Mesodermal cell (in vitro differentiated cells): ENCODE data around the gene FHIT.

Source experiments
- H3K27ac ChIP-seq: 2 replicates; pipeline ENCODE4 v1.7.0; 2013; ENCODE audit warnings: mild to moderate bottlenecking, low read depth, low read length, moderate library complexity; ENCODE audit not compliant: severe bottlenecking
- H3K36me3 ChIP-seq: 2 replicates; pipeline ENCODE4 v1.7.1; 2013; ENCODE audit warnings: mild to moderate bottlenecking, low read length, moderate library complexity; ENCODE audit not compliant: control insufficient read depth, insufficient read depth
- H3K4me1 ChIP-seq: one replicate; pipeline ENCODE4 v1.7.1; 2013; ENCODE audit warnings: mild to moderate bottlenecking, low read length; ENCODE audit not compliant: insufficient read depth, control insufficient read depth, poor library complexity, severe bottlenecking
- H3K4me3 ChIP-seq: 2 replicates; pipeline ENCODE4 v1.7.0; 2013; ENCODE audit warnings: low read length, control low read depth, mild to moderate bottlenecking; ENCODE audit not compliant: insufficient read depth, poor library complexity, severe bottlenecking; ENCODE audit errors: extremely low read depth
- H3K9me3 ChIP-seq: 2 replicates; pipeline ENCODE4 v1.7.1; 2013; ENCODE audit warnings: mild to moderate bottlenecking, low read length, moderate library complexity; ENCODE audit not compliant: control insufficient read depth
- WGBS, 2 experiments: methylation state at CpG; one replicate each; pipeline ENCODE4 v1.1.5; 2013; ENCODE audit warnings: missing lambda C conversion rate in 2 of 2; ENCODE audit not compliant: insufficient coverage in 2 of 2; 5-methylcytosine and 5-hydroxymethylcytosine counted together

The FHIT gene

GRCh38 chr3:59990915-59991314 lies 1260.3 kb downstream of the FHIT start:
- 100% methylated on average over 1 of the region's 2 CpGs; no CpG with 5 or more reads in 1 of the 2 experiments for WGBS, 2 experiments
- H3K4me3 ChIP-seq = no peak overlapping the region
- H3K4me1 ChIP-seq = no peaks in the 10 kb centered on the region
- no peak overlapping the region for H3K27ac ChIP-seq
- no peaks in the 10 kb centered on the region for H3K36me3 ChIP-seq
- H3K9me3 ChIP-seq = no peaks in the 10 kb centered on the region

DNA sequence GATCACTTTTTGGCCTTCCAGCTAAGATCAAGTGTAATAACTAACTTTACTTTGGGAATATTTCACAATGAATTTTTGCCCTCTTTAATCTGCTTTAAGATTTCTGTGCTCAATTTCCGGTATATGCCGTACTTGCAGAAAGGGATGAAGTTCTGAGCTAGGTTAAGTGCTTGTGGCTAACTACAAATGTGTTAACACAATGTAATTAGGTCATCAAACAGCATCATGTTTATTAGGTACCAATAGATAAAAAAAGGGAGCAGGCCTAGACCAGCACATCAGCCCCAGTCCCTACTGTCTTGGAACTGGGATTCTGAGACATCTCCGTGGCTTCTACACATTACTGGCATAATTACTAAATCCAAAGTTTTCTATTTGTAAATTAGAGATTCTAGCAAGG lies 1268.7 kb downstream of the FHIT start:
- Histone ChIP-seq H3K27ac (no peak overlapping the region), H3K4me1 (no peaks in the 10 kb centered on the region), H3K9me3 (no peaks in the 10 kb centered on the region), H3K36me3 (no peaks in the 10 kb centered on the region), H3K4me3 (no peak overlapping the region)
- WGBS, 2 experiments = 80% methylated on average over 2 of the region's 3 CpGs; no CpG with 5 or more reads in 1 of the 2 experiments

GRCh38 chr3:59981377-59981776 lies 1269.9 kb downstream of the FHIT start:
- H3K4me3 ChIP-seq = no peak overlapping the region
- no peak overlapping the region for H3K27ac ChIP-seq
- H3K4me1 ChIP-seq = no peaks in the 10 kb centered on the region
- H3K9me3 ChIP-seq = no peaks in the 10 kb centered on the region
- 92 to 100% methylated on average over 1 of the region's 6 CpGs for WGBS, 2 experiments
- no peaks in the 10 kb centered on the region for H3K36me3 ChIP-seq

GRCh38 chr3:59980576-59980975 lies 1270.7 kb downstream of the FHIT start:
- Histone ChIP-seq H3K36me3 (no peaks in the 10 kb centered on the region), H3K4me3 (no peak overlapping the region), H3K4me1 (no peaks in the 10 kb centered on the region), H3K27ac (no peak overlapping the region), H3K9me3 (no peaks in the 10 kb centered on the region)
- WGBS, 2 experiments = no CpG with 5 or more reads among the region's 2 CpGs

- WGBS, 2 experiments = 86 to 100% methylated on average over 1 to 3 of the region's 6 CpGs
- no peaks in the 10 kb centered on the region for H3K36me3 ChIP-seq
- no peak overlapping the region for H3K27ac ChIP-seq
- no peak overlapping the region for H3K4me3 ChIP-seq
- no peaks in the 10 kb centered on the region for H3K4me1 ChIP-seq
- no peaks in the 10 kb centered on the region for H3K9me3 ChIP-seq
Observed at GRCh38 chr3:59979542-59979941, 1271.7 kb downstream of the FHIT start.

DNA sequence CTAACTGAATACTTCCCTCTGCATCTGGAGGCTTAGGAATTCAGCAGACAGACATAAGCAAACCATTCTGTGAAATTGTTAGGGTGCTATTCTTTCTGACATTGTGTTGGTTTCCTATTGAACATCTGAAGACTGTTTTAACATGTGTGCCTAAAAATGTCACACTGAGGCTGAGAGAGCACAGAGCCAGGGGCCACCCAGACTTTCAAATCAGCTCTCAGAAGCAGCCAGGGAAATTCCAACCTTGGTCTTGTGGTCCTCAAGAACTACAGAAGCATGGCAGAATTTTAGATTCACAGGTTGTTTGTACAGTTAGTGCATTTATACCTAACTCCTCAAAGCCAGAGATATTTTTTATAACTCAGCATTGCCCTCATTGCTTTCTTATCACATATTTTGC lies 1272.3 kb downstream of the FHIT start:
- Histone ChIP-seq H3K36me3 (no peaks in the 10 kb centered on the region), H3K4me1 (no peaks in the 10 kb centered on the region), H3K9me3 (no peaks in the 10 kb centered on the region), H3K27ac (no peak overlapping the region), H3K4me3 (no peak overlapping the region)

DNA sequence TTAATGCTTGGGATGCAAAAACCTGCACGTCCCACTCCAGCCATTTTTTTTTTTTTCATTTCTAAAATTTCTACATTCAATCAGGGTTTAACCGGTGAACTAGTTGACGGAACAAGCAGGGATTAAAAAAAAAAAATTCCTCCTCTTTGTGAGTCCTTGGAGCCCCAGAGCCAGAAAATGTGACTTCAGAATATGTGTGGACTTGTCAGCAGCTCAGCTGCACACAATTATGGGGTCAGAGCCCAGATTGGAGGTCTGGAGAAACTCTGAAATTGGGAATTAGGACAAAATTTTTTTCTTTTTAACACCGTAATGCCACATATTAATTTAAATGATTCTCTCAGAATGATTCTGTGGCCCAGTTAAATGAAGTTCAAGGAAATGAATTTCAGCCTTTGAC lies 1280.5 kb downstream of the FHIT start:
- Histone ChIP-seq H3K4me1 (no peaks in the 10 kb centered on the region), H3K36me3 (no peaks in the 10 kb centered on the region), H3K4me3 (no peak overlapping the region), H3K27ac (no peak overlapping the region), H3K9me3 (no peaks in the 10 kb centered on the region)
- WGBS, 2 experiments = 83 to 100% methylated on average over 1 of the region's 4 CpGs

DNA sequence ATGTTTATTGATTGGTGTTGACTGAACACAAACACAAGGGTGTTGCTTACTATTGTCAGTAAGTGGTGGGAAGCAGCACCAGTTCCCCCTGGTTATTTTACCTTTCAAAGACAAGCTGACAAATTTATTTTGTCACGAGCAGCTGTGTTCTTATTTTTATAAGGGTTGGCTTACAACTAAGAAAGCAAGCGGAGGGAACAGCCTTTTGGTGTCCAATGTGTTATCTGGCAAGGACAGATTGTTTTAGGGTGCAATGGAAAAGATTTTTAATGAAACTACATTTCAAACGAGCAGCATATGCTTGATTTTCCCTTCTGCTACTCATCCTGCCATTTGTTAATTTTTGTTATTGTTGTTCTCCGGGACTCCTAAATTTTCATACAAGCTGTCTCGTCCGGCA lies 1280.9 kb downstream of the FHIT start:
- no peaks in the 10 kb centered on the region for H3K36me3 ChIP-seq
- H3K4me1 ChIP-seq = no peaks in the 10 kb centered on the region
- H3K27ac ChIP-seq = no peak overlapping the region
- WGBS, 2 experiments = 89 to 100% methylated on average over 3 to 4 of the region's 6 CpGs
- H3K4me3 ChIP-seq = no peak overlapping the region
- no peaks in the 10 kb centered on the region for H3K9me3 ChIP-seq

DNA sequence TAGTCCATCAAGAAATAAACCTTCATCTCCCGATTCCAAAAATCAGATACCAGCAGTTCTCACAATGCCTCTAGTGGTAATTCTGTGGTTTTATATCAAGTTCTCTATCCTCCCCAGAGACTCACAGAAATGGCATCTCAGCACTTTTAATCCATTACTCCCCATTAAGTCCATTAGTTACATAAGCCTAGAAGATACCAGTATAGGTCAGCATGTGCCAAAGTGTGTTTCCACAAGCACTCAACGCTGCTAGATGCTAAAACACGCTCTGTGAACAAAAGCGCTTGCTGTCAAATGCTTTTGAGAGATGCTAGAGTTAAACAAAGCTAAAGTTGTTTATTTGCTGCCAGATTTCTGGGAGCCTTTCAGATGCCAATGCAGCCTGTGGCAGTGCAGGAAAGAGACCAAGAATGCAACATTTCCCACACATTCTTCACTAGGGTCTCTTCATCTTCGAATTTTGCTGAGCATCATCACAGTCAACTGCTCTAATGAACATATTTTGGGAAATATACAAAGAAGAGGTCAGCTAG lies 1282.7 kb downstream of the FHIT start:
- Histone ChIP-seq H3K27ac (no peak overlapping the region), H3K36me3 (no peaks in the 10 kb centered on the region), H3K9me3 (no peaks in the 10 kb centered on the region), H3K4me3 (no peak overlapping the region), H3K4me1 (no peaks in the 10 kb centered on the region)
- 82 to 86% methylated on average over 3 of the region's 5 CpGs for WGBS, 2 experiments

DNA sequence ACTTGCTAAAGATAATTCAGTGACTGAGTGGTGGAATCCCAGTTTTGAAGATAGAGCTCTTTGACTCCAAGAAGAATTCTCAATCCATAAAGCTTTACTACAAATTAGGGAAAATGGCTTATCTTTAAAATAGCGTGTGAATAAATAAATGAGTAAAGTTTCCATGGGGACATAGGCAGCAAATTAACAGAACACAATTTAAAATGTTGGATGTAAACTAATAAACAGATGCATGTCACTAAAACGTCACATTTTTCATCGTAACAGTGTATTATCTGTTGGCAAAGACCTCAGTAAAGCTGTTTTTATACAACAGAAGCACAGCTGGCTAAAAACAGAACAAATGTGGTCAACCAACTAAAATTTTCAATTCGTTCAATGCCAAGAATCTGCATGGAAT lies 1287.6 kb downstream of the FHIT start:
- no peaks in the 10 kb centered on the region for H3K4me1 ChIP-seq
- H3K9me3 ChIP-seq = no peaks in the 10 kb centered on the region
- 91 to 95% methylated on average over 2 to 3 of the region's 4 CpGs for WGBS, 2 experiments
- H3K4me3 ChIP-seq = no peak overlapping the region
- no peak overlapping the region for H3K27ac ChIP-seq
- H3K36me3 ChIP-seq = no peaks in the 10 kb centered on the region

DNA sequence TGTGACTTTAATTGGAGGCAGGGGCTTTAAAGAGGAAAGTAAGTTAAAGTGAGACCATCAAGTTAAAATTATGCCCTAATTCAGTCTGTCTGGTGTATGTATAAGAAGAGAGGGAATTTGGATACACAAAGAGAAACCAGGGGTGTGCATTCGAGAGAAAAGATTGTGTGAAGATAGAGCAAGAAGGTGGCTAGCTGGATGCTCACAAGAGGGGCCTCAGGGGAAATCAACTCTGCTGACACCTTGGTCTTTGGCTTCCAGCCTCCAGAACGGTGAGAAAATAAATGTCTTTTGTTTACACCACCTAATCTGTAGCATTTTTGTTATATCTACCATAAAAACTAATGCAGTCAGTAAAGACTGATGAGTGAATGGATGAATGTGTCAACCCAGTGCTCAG lies 1294.1 kb downstream of the FHIT start:
- Histone ChIP-seq H3K27ac (no peak overlapping the region), H3K36me3 (no peaks in the 10 kb centered on the region), H3K4me3 (no peak overlapping the region), H3K9me3 (no peaks in the 10 kb centered on the region), H3K4me1 (no peaks in the 10 kb centered on the region)
- WGBS, 2 experiments = 75% methylated on average over 1 of the region's 2 CpGs
